BE2C (cell line): ENCODE measurements around the gene XXYLT1.

Experiments used
- DNase-seq: peaks from one replicate; pipeline ENCODE4 v3.0.0-alpha.2; 2020
- H3K27me3 ChIP-seq: fragments of 250-450 bp; sonication (Bioruptor Pico); 2 replicates; pipeline ENCODE4 v1.5.1; 2020; ENCODE audit warnings: mild to moderate bottlenecking
- H3K36me3 ChIP-seq: fragments of 250-450 bp; sonication (Bioruptor Pico); 2 replicates; pipeline ENCODE4 v1.5.1; 2020; ENCODE audit warnings: mild to moderate bottlenecking
- H3K4me1 ChIP-seq: fragments of 250-450 bp; sonication (Bioruptor Pico); 2 replicates; pipeline ENCODE4 v1.5.1; 2020
- H3K4me3 ChIP-seq: 2 replicates; pipeline ENCODE4 v1.5.1; 2011; ENCODE audit warnings: low read depth, low read length
- H3K9me3 ChIP-seq: fragments of 250-450 bp; sonication (Bioruptor Pico); 2 replicates; pipeline ENCODE4 v1.5.1; 2020
- TF ChIP-seq, protein P1 (sequence below): IDR thresholded peaks from 2 replicates; pipeline ENCODE4 v1.5.1; 2012; ENCODE audit warnings: mild to moderate bottlenecking, low read depth, low read length

XXYLT1 gene

GRCh38 chr3:195048059-195048905, 222.7 kb downstream of the XXYLT1 start:
- no peak for DNase-seq
- Histone ChIP-seq H3K27me3 (no peaks in the 10 kb centered on the region), H3K4me3 (no peak overlapping the region), H3K4me1 (no peaks in the 10 kb centered on the region), H3K36me3 (no peaks in the 10 kb centered on the region), H3K9me3 (no peaks in the 10 kb centered on the region)
- TF ChIP-seq, protein P1, sequence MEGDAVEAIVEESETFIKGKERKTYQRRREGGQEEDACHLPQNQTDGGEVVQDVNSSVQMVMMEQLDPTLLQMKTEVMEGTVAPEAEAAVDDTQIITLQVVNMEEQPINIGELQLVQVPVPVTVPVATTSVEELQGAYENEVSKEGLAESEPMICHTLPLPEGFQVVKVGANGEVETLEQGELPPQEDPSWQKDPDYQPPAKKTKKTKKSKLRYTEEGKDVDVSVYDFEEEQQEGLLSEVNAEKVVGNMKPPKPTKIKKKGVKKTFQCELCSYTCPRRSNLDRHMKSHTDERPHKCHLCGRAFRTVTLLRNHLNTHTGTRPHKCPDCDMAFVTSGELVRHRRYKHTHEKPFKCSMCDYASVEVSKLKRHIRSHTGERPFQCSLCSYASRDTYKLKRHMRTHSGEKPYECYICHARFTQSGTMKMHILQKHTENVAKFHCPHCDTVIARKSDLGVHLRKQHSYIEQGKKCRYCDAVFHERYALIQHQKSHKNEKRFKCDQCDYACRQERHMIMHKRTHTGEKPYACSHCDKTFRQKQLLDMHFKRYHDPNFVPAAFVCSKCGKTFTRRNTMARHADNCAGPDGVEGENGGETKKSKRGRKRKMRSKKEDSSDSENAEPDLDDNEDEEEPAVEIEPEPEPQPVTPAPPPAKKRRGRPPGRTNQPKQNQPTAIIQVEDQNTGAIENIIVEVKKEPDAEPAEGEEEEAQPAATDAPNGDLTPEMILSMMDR, result no peak

- Histone ChIP-seq H3K4me1 (no peaks in the 10 kb centered on the region), H3K27me3 (no peaks in the 10 kb centered on the region), H3K9me3 (no peaks in the 10 kb centered on the region), H3K36me3 (no peaks in the 10 kb centered on the region), H3K4me3 (no peak overlapping the region)
- TF ChIP-seq, protein P1, result no peak
- no peak for DNase-seq
These were observed 223.4 kb downstream of the XXYLT1 start for GRCh38 chr3:195047536-195047935.

DNA sequence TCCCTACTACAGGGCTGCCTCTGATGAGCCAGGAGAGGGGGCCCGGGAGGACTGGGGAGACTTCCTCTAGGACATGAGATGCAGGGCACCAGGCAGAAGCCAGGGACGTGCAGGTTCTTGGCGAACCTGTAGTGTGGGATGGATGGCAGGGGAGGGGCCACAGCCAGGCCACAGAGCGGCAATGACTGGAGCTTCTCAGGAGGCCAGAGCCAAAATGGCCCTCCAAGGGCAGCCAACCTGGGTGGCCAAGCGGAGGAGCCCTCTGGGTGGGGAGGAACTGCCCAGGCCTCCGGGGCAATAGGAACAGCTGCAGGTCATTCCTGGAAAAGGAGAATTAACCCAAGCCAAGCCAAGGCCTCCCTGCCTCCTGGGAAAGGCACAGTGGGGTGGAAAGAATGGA, 224.5 kb downstream of the XXYLT1 start:
- no peaks in the 10 kb centered on the region for H3K27me3 ChIP-seq
- H3K4me3 ChIP-seq, result no peak overlapping the region
- H3K9me3 ChIP-seq, result no peaks in the 10 kb centered on the region
- DNase-seq, result no peak
- TF ChIP-seq, protein P1, result no peak
- H3K4me1 ChIP-seq, result no peaks in the 10 kb centered on the region
- no peaks in the 10 kb centered on the region for H3K36me3 ChIP-seq

- H3K27me3 ChIP-seq, result no peaks in the 10 kb centered on the region
- H3K4me3 ChIP-seq, result no peak overlapping the region
- TF ChIP-seq, protein P1, result no peak
These were observed 225.3 kb downstream of the XXYLT1 start for GRCh38 chr3:195045481-195046210.

GRCh38 chr3:195044411-195044810, 226.5 kb downstream of the XXYLT1 start:
- Histone ChIP-seq H3K36me3 (no peaks in the 10 kb centered on the region), H3K9me3 (no peaks in the 10 kb centered on the region)
- TF ChIP-seq, protein P1, result no peak

More at GRCh38 chr3:195045481-195046210, 225.3 kb downstream of the XXYLT1 start:
- H3K36me3 ChIP-seq, result no peaks in the 10 kb centered on the region
- no peaks in the 10 kb centered on the region for H3K9me3 ChIP-seq
- H3K4me1 ChIP-seq, result no peaks in the 10 kb centered on the region
- no peak for DNase-seq

More at GRCh38 chr3:195044411-195044810, 226.5 kb downstream of the XXYLT1 start:
- Histone ChIP-seq H3K4me1 (no peaks in the 10 kb centered on the region), H3K27me3 (no peaks in the 10 kb centered on the region), H3K4me3 (no peak overlapping the region)
- DNase-seq, result no peak
